HG02870 (cell line): ENCODE measurements around the gene SPTB.

Source experiments
- ATAC-seq: cut with Tn5 transposase; IDR thresholded peaks from one replicate; pipeline ENCODE4 v1.9.1; 2021; ENCODE audit warnings: mild to moderate bottlenecking, moderate library complexity; ENCODE audit not compliant: unreplicated experiment

The SPTB gene

GRCh38 chr14:64700290-64700689 is 179.4 kb downstream of the SPTB start:
- no peak for ATAC-seq

- ATAC-seq, result no peak
Measured at GRCh38 chr14:64698903-64699302, 180.8 kb downstream of the SPTB start.

- ATAC-seq, result no peak
Measured at GRCh38 chr14:64696355-64696857, 183.3 kb downstream of the SPTB start.
